RWPE1 (cell line): ENCODE data around the gene RPLP2.
A peak's percentile ranks its signal among the peaks of the same experiment; 100 is the strongest.

Source experiments
- CTCF ChIA-PET: fragments of 350-600 bp; sonication (Branson Sonifier 250); formaldehyde crosslinking; extraction: SDS; loops from one replicate; lab custom pipeline; 2021; lab: Yijun Ruan, JAX
- POLR2A ChIA-PET: fragments of 400-600 bp; formaldehyde crosslinking; extraction: SDS; loops from one replicate; lab custom pipeline; 2020; ENCODE audit warnings: antibody characterized with exemption; ENCODE audit not compliant: low non-redundant PET; lab: Yijun Ruan, JAX
- DNase-seq: peaks from one replicate; pipeline ENCODE4 v3.0.0; 2012; ENCODE audit warnings: low spot score
- H3K27ac ChIP-seq: fragments of 450-650 bp; 2 replicates; pipeline ENCODE4 v1.5.1; 2017
- TF ChIP-seq, protein P1 (sequence below): fragments of 450-650 bp; conservative IDR thresholded peaks from 2 replicates; pipeline ENCODE4 v1.5.1; 2017; ENCODE audit warnings: low read depth, mild to moderate bottlenecking

The RPLP2 gene

DNA sequence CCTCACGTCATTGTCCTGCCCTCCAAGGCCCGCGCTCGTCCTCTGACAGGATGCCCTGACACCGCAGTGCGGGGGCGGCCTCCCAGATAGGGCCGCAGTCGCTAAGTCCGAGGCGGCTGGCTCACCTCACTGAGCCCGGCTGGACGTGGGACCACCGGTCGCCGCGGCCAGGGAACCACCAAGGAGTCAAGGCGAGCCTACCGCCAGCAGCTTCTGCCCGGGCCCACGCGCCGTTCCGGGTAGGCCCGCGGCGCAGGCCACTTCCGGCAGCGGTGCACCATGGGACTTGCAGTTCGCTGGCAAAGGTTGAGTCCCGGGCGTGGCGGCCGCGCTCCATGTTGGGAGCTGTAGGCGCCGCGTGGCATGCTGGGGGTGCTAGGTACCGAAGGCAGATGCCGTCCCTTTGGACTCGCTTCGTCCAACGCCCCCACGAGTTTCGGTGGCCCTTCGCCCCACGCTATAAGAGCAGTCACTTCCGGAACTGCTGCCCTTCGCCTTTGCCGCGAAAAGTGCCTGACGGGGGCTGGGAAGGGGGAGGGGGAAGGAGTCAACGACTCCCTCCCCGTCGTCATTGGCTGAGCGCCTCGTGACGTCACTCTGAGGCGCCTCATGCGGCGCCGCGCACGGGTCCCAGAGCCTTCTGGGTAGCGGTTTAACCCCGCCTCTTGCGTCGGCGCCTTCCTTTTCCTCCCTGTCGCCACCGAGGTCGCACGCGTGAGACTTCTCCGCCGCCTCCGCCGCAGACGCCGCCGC is at the start of gene RPLP2:
Gene RPLP2 (plus strand): TSS at position 681 of the 753 bp plus-strand sequence. CDS start 268 bp downstream, outside the sequence.
- ChIA-PET CTCF (no interaction called here), POLR2A (interaction anchor here (0.8 to 1.4 kb wide), 2 partner anchors 10 to 112 kb away, joined by 4 to 7 read pairs; partner anchors contain the start of gene PNPLA2)
- TF ChIP-seq, protein P1, sequence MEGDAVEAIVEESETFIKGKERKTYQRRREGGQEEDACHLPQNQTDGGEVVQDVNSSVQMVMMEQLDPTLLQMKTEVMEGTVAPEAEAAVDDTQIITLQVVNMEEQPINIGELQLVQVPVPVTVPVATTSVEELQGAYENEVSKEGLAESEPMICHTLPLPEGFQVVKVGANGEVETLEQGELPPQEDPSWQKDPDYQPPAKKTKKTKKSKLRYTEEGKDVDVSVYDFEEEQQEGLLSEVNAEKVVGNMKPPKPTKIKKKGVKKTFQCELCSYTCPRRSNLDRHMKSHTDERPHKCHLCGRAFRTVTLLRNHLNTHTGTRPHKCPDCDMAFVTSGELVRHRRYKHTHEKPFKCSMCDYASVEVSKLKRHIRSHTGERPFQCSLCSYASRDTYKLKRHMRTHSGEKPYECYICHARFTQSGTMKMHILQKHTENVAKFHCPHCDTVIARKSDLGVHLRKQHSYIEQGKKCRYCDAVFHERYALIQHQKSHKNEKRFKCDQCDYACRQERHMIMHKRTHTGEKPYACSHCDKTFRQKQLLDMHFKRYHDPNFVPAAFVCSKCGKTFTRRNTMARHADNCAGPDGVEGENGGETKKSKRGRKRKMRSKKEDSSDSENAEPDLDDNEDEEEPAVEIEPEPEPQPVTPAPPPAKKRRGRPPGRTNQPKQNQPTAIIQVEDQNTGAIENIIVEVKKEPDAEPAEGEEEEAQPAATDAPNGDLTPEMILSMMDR = no peak
- peak within 1 kb of the TSS; percentile 97 for H3K27ac ChIP-seq
- peak; percentile 93 for DNase-seq

DNA sequence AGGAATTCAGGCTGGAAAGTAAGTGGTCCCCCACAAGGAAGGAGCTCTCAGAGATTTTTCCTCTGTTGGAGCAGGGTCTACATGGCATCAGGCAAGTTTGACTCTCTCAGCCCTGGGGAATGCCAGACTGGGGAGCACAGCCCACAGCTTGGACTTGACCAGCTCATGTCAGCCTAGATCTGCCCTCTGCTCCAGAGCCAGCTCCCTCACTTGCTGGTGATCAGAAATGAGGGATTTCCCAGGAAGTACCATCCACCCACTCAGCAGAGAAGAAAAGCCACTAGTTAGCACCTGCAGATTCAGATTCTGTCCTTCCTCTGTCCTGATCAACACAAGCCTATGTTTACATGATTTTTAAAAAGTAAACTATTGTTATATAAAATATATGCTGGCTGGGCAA is 49.5 kb upstream of the RPLP2 start:
- ChIA-PET POLR2A (no interaction called here), CTCF (interaction anchor here (0.5 to 1.6 kb wide), 2 partner anchors 10 to 12 kb away, joined by 3 to 6 read pairs; partner anchors contain the start of gene TALDO1)
- DNase-seq = no peak
- H3K27ac ChIP-seq = peak overlapping the region; percentile 95
- TF ChIP-seq, protein P1 = no peak

DNA sequence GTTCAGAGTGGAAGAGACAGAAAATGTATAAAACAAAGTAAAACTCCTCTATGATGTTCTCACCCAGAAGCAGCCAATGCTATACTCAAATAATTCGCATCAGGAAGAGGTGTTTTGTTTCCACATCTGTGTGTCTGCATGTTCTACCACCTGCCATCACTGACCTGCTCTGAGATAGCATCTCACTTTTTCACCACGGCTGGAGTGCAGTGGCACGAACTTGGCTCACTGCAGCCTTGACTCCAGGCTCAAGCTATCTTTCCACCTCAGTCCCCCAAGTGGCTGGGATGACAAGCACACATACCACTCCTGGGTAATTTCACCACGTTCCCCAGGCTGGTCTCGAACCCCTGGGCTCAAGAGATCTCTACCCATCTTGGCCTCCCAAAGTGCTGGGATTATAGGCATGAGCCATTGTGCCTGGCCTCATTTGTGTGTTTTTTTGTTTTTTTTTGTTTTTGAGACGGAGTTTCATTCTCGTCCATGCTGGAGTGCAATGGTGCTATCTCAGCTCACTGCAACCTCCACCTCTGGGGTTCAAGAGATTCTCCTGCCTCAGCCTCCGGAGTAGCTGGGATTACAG is 48.1 kb upstream of the RPLP2 start:
- H3K27ac ChIP-seq = peak overlapping the region; percentile 95
- ChIA-PET POLR2A (interaction anchor here (1.3 kb wide), 1 partner anchor 14 kb away, joined by 4 read pairs; the partner anchor contains the start of gene TALDO1), CTCF (interaction anchor here (0.7 to 3.0 kb wide), 3 partner anchors 14 to 117 kb away, joined by 3 to 10 read pairs (median 3); no protein-coding TSS in a partner anchor)
- TF ChIP-seq, protein P1 = no peak
- DNase-seq = no peak

DNA sequence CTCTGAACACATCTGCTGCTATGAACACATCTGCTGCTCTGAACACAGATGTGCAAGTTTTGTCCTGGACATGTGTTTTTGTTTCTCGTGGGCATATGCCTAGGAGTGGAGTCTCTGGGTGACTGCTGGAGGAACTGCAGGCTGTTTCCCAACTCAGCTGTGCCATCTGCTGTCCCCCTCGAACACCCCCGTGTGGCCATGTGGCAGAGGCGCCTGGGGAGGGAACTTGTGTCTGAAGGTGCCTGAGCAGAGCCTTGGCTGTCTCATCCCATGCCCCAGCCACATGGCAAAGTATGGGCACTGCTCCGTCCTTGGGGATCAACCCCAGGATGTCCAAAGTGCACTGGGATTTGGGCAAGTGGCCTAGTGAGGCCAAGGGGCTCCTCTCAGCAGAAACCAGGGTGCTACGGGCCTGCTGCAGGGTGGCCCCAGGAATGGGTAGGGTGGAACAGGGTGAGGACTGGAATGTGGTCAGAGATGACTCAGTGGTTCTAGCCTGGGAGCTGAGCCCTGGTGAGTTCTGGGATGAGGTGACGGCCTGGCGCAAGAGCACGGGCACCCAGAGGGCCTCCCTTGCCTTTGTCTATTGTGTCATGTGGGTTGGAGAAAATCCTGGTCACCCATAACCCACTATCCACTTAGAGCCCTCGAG is 47.2 kb upstream of the RPLP2 start:
- peak; percentile 94 for DNase-seq
- H3K27ac ChIP-seq = peak overlapping the region; percentile 95
- ChIA-PET POLR2A (interaction anchor here (1.3 kb wide), 2 partner anchors 15 to 34 kb away, joined by 4 to 14 read pairs; partner anchors contain the start of gene TALDO1), CTCF (interaction anchor here (0.6 to 3.0 kb wide), 5 partner anchors 15 to 134 kb away, joined by 3 to 10 read pairs (median 3); no protein-coding TSS in a partner anchor)
- TF ChIP-seq, protein P1 = peak; percentile 37

DNA sequence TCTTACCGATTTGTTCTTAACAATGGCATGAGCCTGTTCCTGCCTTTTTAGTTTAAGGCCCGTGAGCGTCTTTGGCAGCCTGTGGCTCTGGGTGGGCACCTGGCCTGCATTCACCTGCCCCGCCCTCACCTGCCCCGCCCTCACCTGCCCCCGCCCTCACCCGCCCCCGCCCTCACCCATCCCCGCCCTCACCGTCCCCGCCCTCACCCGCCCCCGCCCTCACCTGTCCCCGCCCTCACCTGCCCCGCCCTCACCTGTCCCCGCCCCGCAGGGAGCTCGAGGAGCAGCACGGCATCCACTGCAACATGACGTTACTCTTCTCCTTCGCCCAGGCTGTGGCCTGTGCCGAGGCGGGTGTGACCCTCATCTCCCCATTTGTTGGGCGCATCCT is 46.7 kb upstream of the RPLP2 start:
- ChIA-PET CTCF (interaction anchor here (0.6 to 3.0 kb wide), 4 partner anchors 26 to 135 kb away, joined by 3 to 10 read pairs (median 3); no protein-coding TSS in a partner anchor), POLR2A (interaction anchor here (1.3 kb wide), 2 partner anchors 15 to 35 kb away, joined by 4 to 14 read pairs; partner anchors contain the start of gene TALDO1)
- H3K27ac ChIP-seq = peak overlapping the region; percentile 95
- TF ChIP-seq, protein P1 = no peak
- DNase-seq = peak; percentile 69
